Limb (tissue), 2 donors: Measurements from ENCODE around the gene MCRIP1.

Experiments used
- DNase-seq, 2 donors: peaks; one replicate each; pipeline ENCODE4 v3.0.0-alpha.2; 2016; ENCODE audit errors: extremely low spot score in 2 of 2

Gene MCRIP1

GRCh38 chr17:81804559-81805399 lies 28.3 kb downstream of the MCRIP1 start:
- DNase-seq: no peak

- DNase-seq: no peak
Measured at GRCh38 chr17:81803728-81804558, 29.1 kb downstream of the MCRIP1 start, which contains the start of gene GCGR. GCGR (plus strand) TSS chr17:81804150; CDS start chr17:81809019, 4,869 bp downstream.

DNA sequence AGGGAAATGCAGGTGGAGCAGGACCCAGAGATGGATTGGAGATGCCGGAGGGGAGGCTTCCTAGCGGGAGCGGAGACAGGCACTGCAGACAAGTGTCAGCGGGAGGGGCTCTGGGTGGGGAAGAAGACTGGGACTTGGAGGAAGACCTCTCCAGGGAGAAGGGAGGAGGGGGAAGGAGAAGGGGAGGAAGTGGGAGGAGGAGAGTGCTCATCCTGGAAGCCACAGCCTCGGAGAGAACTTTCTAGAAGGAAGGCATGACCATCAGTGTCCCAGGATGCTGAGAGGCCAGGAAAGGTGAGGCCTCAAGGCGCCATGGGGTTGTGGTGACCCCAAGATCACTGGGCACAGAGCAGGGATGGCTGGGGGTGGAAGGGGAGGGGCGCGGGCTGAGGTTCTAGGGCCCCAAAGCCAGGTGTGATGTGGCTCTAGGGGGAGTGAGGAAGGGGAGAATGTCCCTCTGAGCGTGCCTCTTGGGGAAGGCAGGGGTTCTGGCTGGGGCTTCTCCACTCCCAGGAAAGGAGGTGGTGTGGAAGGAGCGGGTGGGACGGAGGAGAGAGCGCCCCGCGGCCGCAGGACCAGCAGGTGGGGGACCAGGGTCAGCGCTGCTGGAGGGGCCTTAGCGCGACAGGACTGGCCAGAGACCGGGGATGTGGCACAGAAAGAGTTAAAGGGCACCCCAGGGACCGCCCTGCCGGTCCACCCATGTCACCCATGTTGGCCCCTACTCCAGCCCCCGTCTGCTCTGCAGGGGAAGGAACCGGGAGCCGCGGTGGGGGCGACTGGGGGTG lies 30.0 kb downstream of the MCRIP1 start:
- no peak for DNase-seq

DNA sequence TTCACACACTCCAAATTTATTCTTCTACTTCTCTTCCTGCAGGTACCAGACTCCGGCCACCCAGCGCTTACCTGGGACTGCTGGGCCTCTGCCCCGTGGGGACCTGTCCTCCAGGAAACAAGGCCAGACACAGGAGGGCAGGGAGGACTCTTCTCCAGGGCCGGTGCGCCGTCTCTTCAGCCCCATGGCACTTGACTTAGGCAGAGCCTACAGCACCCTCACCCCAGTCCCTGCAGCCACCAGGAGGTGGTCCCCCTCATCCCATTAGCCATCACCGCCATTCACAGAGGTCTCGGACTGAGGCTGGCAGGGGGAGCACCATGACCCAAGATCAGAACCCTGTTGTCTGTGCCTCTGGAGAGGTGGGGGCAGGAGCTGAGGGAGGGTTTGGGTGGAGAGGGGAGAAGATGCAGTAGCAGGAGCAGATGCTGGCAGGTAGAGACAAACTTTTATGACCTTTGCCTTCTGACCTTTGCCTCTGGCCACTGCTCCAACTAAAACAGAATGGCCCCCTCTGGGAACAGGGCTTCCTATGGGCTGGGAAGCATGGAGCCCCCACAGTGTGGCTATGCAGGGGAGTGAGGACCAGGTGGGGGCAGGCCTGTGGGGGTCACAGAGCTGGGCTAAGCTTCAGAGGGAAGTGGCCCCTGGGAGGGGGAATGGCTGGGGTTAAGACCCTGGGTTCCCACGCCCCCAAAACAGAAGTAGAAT lies 30.9 kb downstream of the MCRIP1 start:
- DNase-seq: no peak

DNA sequence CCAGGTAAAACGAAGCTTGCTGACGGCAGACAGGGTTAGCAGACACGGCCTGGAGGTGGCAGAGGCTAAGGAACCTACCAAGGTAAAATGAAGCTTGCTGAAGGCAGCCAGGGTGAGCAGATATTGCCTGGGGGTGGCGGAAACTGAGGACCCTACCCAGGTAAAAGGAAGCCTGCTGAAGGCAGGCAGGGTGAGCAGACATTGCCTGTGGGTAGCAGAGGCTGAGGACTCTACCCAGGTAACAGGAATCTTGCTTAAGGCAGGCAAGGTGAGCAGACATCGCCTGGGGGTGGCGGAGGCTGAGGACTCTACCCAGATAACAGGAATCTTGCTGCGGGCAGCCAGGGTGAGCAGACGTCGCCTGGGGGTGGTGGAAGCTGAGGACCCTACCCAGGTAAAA lies 31.8 kb downstream of the MCRIP1 start:
- no peak for DNase-seq

DNA sequence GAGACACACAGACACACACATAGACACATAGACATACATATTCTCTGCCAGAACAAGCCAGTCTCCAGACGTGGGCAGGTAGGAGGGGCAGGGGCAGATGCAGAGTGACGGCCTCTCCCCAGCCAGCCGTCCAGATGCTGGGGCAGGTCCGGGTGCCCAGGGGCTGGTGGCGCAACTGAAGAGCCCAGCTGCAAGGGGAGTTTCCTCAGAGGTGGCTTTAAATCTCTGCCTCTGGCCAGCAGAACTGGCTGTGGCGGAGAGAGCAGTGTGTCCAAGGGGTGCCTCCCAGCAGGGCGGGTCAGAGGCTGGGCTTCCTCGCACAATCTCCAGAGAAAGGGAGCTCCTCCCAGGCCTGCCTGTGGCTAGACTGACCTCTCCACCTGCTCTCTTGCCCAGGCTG lies 38.6 kb downstream of the MCRIP1 start:
- DNase-seq: no peak

DNA sequence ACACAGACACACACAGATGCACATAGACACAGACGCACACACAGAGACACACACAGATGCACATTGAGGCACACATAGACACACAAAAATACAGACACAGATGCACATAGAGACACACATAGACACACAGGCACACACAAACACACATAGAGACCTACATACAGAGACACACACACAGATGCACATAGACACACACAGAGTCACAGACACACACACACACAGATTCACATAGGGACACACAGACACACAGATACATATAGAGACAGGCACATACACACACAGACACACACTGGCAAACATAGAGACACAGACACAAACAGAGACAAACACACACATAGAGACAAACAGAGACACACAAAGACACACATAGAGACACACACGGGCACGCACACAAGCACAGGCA lies 39.0 kb downstream of the MCRIP1 start:
- DNase-seq: no peak

GRCh38 chr17:81792675-81793615 lies 40.1 kb downstream of the MCRIP1 start:
- no peak for DNase-seq
